ENCODE results near the gene CCM2L. TPM values are rescaled to one million over a fixed set of nuclear protein-coding genes. Genes with fewer than 3 reads are reported as not detected.

Gene CCM2L
- total and polyA plus RNA-seq, 2 donors (not counting 3 experiments of a cell fraction or from before 2014, with no cell fraction given) = 10.8 to 13.4 TPM

DNA sequence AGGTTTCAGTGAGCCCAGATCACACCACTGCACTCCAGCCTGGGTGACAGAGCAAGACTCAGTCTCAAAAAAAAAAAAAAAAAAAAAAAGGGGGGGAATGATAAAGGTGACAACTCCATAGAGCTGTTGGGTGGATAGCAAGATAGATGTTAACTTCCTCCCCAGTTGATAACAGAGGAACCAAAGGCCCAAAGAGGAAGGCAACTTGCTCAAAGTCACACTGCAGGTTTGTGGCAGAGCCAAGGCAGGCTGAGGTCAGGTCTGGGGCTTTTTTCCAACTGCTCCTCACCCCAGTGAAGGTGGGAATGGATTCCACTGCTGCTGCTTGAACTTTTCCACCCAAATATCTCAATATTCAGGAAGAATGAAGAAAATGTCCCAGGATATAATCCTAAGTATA lies 68.6 kb downstream of the CCM2L start:
- no peaks in the 10 kb centered on the region for H3K9me1 ChIP-seq (replicated peaks; ENCODE audit: control insufficient read depth, extremely low read depth, insufficient read depth, low read length)
- BruUV-seq (replicated peaks) = no TSS peak
- no peaks in the 10 kb centered on the region for H3K79me2 ChIP-seq (ENCODE audit: control insufficient read depth, insufficient read depth, low read length)
- no peak overlapping the region for H3K27ac ChIP-seq (ENCODE audit: insufficient read depth, low read depth, low read length)
- H3K4me2 ChIP-seq (ENCODE audit: insufficient read depth, low read length) = no peak overlapping the region
- TF ChIP-seq EZH2 (IDR thresholded peaks at IDR 0.05; ENCODE audit: borderline replicate concordance, low read depth, low read length, severe bottlenecking) = no peak
- TF ChIP-seq POLR2A (IDR thresholded peaks at IDR 0.05; ENCODE audit: low read depth, low read length) = no peak
- TF ChIP-seq GATA2 (IDR thresholded peaks at IDR 0.05; ENCODE audit: insufficient read depth, insufficient read length, low read depth, low read length) = no peak
- no peak for TF ChIP-seq POLR2AphosphoS5 (IDR thresholded peaks at IDR 0.05; ENCODE audit: insufficient read depth, low read depth, low read length)
- no peak for TF ChIP-seq JUN (IDR thresholded peaks at IDR 0.05; ENCODE audit: borderline replicate concordance, insufficient read depth, insufficient read length, low read depth)
- TF ChIP-seq FOS (IDR thresholded peaks at IDR 0.05; ENCODE audit: borderline replicate concordance, insufficient read depth, low read length) = no peak
- TF ChIP-seq MYC (IDR thresholded peaks at IDR 0.05; ENCODE audit: low read depth, low read length) = no peak
- TF ChIP-seq, protein P1, sequence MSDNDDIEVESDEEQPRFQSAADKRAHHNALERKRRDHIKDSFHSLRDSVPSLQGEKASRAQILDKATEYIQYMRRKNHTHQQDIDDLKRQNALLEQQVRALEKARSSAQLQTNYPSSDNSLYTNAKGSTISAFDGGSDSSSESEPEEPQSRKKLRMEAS (IDR thresholded peaks at IDR 0.05; ENCODE audit: insufficient read depth, insufficient read length) = no peak
- TF ChIP-seq, protein P2, sequence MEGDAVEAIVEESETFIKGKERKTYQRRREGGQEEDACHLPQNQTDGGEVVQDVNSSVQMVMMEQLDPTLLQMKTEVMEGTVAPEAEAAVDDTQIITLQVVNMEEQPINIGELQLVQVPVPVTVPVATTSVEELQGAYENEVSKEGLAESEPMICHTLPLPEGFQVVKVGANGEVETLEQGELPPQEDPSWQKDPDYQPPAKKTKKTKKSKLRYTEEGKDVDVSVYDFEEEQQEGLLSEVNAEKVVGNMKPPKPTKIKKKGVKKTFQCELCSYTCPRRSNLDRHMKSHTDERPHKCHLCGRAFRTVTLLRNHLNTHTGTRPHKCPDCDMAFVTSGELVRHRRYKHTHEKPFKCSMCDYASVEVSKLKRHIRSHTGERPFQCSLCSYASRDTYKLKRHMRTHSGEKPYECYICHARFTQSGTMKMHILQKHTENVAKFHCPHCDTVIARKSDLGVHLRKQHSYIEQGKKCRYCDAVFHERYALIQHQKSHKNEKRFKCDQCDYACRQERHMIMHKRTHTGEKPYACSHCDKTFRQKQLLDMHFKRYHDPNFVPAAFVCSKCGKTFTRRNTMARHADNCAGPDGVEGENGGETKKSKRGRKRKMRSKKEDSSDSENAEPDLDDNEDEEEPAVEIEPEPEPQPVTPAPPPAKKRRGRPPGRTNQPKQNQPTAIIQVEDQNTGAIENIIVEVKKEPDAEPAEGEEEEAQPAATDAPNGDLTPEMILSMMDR (IDR thresholded peaks at IDR 0.05; ENCODE audit: extremely low read depth in 1 of 2, insufficient read depth in 1 of 2, low read depth in 1 of 2, low read length in 2 of 2) = no peak
- no peak overlapping the region for H3K9ac ChIP-seq (replicated peaks; ENCODE audit: extremely low read depth, insufficient read depth, low read length)
- dilution Hi-C loops (cut with MboI; ENCODE audit: extremely low pct_ligation_motif_present, low sequenced_read_pairs) = no loop called here
- FAIRE-seq = no peak
- DNase-seq (ENCODE audit: low read depth, low spot score) = no peak
- peaks cover 3 to 4% of the 10 kb centered on the region in 2 experiments for H3K27me3 ChIP-seq (ENCODE audit: control insufficient read depth in 2 of 2, insufficient read depth in 2 of 2, low read length in 2 of 2)
- H3K4me1 ChIP-seq (ENCODE audit: control insufficient read depth, extremely low read depth, insufficient read depth, low read length) = peaks cover 3% of the 10 kb centered on the region
- H4K20me1 ChIP-seq (replicated peaks; ENCODE audit: control insufficient read depth, extremely low read depth, insufficient read depth, low read length) = no peaks in the 10 kb centered on the region
- H3K9me3 ChIP-seq (replicated peaks; ENCODE audit: control insufficient read depth, insufficient read depth, low read length) = no peaks in the 10 kb centered on the region
- ChIA-PET CTCF (interaction anchor here (1.6 to 4.5 kb wide), 2 partner anchors 12 to 13 kb away, joined by 3 to 17 read pairs; no protein-coding TSS in a partner anchor), POLR2A (no interaction called here)
- intact Hi-C loops (cut with micrococcal nuclease) = no loop called here
- H2AFZ ChIP-seq (ENCODE audit: low read depth, low read length) = no peak overlapping the region
- H3K4me3 ChIP-seq (replicated peaks in 1 of 3; ENCODE audit: insufficient read depth in 1 of 3, low read depth in 1 of 3, low read length in 3 of 3) = no peak overlapping the region
- no peaks in the 10 kb centered on the region for H3K36me3 ChIP-seq (ENCODE audit: control insufficient read depth in 2 of 2, extremely low read depth in 1 of 2, insufficient read depth in 2 of 2, low read length in 2 of 2)

Measured in endothelial cell of umbilical vein (primary cell).